H1 (cell line): Measurements from ENCODE around the gene HDAC9. TPM values are rescaled to one million over a fixed set of nuclear protein-coding genes. Genes with fewer than 3 reads are reported as not detected.

ENCODE experiments used
- CTBP2 ChIP-seq: IDR thresholded peaks from 2 replicates; pipeline ENCODE4 v1.7.0; 2011; ENCODE audit warnings: borderline replicate concordance, mild to moderate bottlenecking, moderate library complexity, mixed read lengths, low read length; ENCODE audit not compliant: insufficient read depth, insufficient read length
- POLR2AphosphoS5 ChIP-seq: IDR thresholded peaks from 2 replicates; pipeline ENCODE4 v1.6.1; 2011; ENCODE audit warnings: low read depth, low read length
- ZNF274 ChIP-seq: IDR thresholded peaks from 2 replicates; pipeline ENCODE4 v1.7.0; 2012; ENCODE audit warnings: low read length, borderline replicate concordance; ENCODE audit errors: extremely low read depth
- polyA plus RNA-seq, 7 experiments: library from polyadenylated mRNA; depleted of rRNA in 3 of 7; stranded (reverse) in 5 of 7; unstranded in 2 of 7; fragments of >200 nt in 5 of 7; fragments of 200-250 nt in 2 of 7; gene quantifications; 1 replicate in 5 of 7; 2 replicates in 1 of 7; 4 replicates in 1 of 7; pipeline versions ENCODE4 v1.2.1 to v1.2.3, GENCODE V29; 2011 to 2013; ENCODE audit warnings: missing spikeins in 2 of 7, mixed read lengths in 2 of 7
- total RNA-seq: library from RNA; stranded (reverse); fragmentation: NEBNext Ultra II Directional; extraction: Animal tissue kit (Norgen Biotek cat#: 25700); gene quantifications from 2 replicates; pipeline ENCODE4 v1.2.1, GENCODE V29; 2021

Gene HDAC9
- total and polyA plus RNA-seq, 2 of the 8 experiments (the other 6 are each of a cell fraction or from before 2014, with no cell fraction given): 9.5 to 13.1 TPM

- TF ChIP-seq ZNF274 (no peak), POLR2AphosphoS5 (no peak), CTBP2 (no peak)
- TF ChIP-seq, all 59 proteins: peak for 0
Observed at GRCh38 chr7:18541871-18542212, 46.3 kb downstream of the HDAC9 start (continued).
